ENCODE data around the gene PBX3. TPM values are rescaled to one million over a fixed set of nuclear protein-coding genes. Genes with fewer than 3 reads are reported as not detected.

The PBX3 gene
- total RNA-seq, 2 donors from 2014 or later = 71.1 to 91.5 TPM

DNA sequence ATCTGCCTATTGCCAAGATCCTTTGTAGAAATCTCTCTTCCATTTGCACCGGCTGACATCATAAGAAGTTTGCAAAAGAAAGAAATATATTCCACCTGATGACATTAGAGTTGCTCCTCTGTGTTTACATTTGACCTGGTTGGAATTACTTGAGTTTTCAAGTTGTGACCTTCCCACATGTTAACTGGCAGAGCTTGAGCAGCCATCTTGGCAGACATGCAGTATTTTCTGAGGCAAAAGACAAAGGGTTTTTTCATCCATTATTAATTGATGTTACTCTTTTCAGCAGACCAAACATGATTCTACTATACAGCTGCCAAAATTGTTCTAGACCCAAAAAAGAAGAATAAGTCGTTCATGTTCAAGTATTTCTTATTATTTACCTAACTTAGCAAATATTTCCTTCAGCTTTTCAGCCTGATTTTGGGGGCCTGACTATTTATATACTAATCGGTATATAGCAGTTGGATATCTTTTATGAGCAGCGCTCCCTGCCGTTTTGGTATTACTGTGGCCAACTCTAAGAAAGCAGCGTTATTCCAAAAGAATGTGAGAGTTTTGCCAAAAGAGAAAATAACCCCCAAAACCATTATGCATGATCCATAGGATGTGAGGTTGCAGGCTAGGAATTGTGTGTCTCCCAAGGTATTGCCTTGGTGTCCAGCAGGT is 212.9 kb downstream of the PBX3 start:
- no peaks in the 10 kb centered on the region for H3K9me3 ChIP-seq
- no peaks in the 10 kb centered on the region for H3K27me3 ChIP-seq
- no peak overlapping the region for H3K27ac ChIP-seq
- TF ChIP-seq, protein P1, sequence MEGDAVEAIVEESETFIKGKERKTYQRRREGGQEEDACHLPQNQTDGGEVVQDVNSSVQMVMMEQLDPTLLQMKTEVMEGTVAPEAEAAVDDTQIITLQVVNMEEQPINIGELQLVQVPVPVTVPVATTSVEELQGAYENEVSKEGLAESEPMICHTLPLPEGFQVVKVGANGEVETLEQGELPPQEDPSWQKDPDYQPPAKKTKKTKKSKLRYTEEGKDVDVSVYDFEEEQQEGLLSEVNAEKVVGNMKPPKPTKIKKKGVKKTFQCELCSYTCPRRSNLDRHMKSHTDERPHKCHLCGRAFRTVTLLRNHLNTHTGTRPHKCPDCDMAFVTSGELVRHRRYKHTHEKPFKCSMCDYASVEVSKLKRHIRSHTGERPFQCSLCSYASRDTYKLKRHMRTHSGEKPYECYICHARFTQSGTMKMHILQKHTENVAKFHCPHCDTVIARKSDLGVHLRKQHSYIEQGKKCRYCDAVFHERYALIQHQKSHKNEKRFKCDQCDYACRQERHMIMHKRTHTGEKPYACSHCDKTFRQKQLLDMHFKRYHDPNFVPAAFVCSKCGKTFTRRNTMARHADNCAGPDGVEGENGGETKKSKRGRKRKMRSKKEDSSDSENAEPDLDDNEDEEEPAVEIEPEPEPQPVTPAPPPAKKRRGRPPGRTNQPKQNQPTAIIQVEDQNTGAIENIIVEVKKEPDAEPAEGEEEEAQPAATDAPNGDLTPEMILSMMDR (IDR thresholded peaks at IDR 0.05) = no peak
- DNase-seq (ENCODE audit: low spot score) = no peak
- H3K4me1 ChIP-seq = no peaks in the 10 kb centered on the region
- no peak overlapping the region for H3K4me3 ChIP-seq
- peaks cover 19% of the 10 kb centered on the region for H3K36me3 ChIP-seq

DNA sequence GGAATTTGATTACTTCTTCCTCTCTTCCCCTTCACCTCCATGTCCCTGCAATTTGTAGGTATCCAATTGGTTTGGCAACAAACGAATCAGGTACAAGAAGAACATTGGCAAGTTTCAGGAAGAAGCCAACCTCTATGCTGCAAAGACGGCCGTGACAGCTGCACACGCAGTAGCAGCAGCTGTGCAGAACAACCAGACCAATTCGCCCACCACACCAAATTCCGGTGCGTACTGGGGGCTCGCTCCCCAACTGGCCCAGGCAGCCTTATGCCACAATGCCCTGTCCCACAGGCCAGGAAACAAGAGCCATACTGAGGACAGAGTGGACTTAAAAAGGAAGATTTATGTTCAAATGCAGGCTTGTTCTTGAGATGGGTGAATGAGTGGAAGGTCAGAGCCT is 213.5 kb downstream of the PBX3 start:
- Histone ChIP-seq H3K27me3 (no peaks in the 10 kb centered on the region), H3K4me1 (no peaks in the 10 kb centered on the region), H3K36me3 (peaks cover 25% of the 10 kb centered on the region), H3K27ac (no peak overlapping the region), H3K9me3 (no peaks in the 10 kb centered on the region), H3K4me3 (no peak overlapping the region)
- TF ChIP-seq, protein P1 (IDR thresholded peaks at IDR 0.05) = no peak
- DNase-seq (ENCODE audit: low spot score) = no peak

DNA sequence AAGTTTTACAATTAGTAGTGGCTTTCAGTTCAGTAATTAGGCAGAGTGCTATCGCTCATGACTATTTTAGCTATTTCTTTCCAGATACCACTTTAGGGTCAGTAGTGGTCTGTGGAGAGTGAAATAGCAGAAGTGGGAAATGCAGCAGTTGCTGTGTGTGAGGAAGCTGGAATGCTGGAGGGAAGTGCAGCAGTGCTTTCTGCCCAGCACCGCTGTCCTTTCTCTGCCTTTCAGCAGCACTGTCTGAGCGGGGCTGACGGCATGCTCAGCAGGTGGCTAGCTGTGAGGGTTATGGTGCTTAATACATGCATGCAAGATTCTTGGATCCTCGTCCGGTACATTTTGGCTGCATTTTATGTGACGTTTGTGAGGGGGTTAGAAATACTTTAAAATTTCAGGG is 213.9 kb downstream of the PBX3 start:
- Histone ChIP-seq H3K36me3 (peaks cover 29% of the 10 kb centered on the region), H3K4me3 (no peak overlapping the region), H3K27ac (no peak overlapping the region), H3K4me1 (no peaks in the 10 kb centered on the region), H3K9me3 (no peaks in the 10 kb centered on the region), H3K27me3 (no peaks in the 10 kb centered on the region)
- no peak for DNase-seq (ENCODE audit: low spot score)
- TF ChIP-seq, protein P1 (IDR thresholded peaks at IDR 0.05) = no peak

DNA sequence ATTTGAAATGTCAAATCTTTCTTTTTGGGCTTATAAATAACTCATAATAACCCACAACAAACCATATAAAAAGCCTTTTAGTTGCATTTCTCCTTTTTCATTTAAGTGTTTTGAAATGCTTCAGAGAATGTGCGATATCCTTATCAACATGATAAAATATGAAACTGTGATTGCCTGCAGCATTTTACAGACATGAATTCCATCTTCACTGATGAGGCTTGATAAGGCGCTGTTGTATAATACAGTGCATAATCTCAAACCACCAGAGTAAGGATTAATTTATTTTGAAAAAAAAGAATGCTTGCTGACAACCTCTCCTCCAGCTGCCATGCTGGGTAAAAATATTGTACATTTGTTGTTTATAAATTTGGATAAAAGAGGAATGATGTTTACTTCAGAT is 216.8 kb downstream of the PBX3 start:
- TF ChIP-seq, protein P1 (IDR thresholded peaks at IDR 0.05) = no peak
- H3K36me3 ChIP-seq = peaks cover 31% of the 10 kb centered on the region
- H3K4me3 ChIP-seq = no peak overlapping the region
- no peak for DNase-seq (ENCODE audit: low spot score)
- H3K27me3 ChIP-seq = no peaks in the 10 kb centered on the region
- H3K4me1 ChIP-seq = no peaks in the 10 kb centered on the region
- no peak overlapping the region for H3K27ac ChIP-seq
- H3K9me3 ChIP-seq = no peaks in the 10 kb centered on the region

DNA sequence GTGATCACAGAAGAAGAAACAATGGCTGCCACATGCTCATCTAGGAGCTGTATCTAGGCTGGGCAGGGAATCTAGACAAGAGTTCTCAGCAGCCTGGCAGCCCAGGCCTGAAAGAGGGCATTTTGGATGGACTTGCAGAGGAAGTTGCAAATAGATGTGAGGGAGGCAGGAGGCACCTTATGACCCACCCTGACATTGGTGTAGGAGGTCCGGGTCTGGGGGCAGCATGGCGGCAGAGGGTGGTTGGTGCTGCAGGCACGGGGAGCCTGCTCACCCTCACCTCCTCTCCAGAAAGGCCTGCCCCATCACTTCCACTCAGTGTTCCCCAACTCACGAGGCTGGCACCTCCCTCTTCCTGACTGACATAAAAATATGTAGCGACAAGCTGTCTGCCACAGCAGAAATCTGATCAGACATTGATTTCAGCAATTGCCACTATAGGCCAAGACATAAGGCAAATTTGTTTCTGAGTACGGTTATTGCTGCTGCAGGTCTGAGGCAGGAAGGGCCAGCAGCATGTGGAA is 217.6 kb downstream of the PBX3 start:
- no peaks in the 10 kb centered on the region for H3K4me1 ChIP-seq
- peaks cover 31% of the 10 kb centered on the region for H3K36me3 ChIP-seq
- TF ChIP-seq, protein P1 (IDR thresholded peaks at IDR 0.05) = no peak
- H3K27me3 ChIP-seq = no peaks in the 10 kb centered on the region
- DNase-seq (ENCODE audit: low spot score) = no peak
- no peaks in the 10 kb centered on the region for H3K9me3 ChIP-seq
- H3K4me3 ChIP-seq = no peak overlapping the region
- no peak overlapping the region for H3K27ac ChIP-seq

DNA sequence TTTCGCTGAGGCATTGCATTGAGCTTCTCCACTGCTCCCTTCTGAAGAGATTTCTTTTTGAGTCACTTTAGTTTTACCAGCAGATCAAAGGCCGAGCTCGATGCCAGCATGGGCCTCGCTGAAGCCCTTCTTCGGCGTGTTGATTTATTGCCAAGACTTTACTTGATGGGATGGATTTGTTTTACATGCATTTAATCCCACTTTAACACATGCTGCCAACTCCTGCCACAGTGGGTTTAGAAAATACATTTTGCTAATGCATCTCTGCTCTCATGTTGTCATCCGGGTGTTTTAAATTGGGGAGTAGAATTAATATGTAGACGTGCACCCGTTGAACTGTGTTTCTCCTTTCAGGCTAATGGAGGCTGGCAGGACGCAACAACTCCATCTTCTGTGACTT is 218.3 kb downstream of the PBX3 start:
- Histone ChIP-seq H3K27me3 (no peaks in the 10 kb centered on the region), H3K9me3 (no peaks in the 10 kb centered on the region), H3K36me3 (peaks cover 31% of the 10 kb centered on the region), H3K4me1 (no peaks in the 10 kb centered on the region), H3K4me3 (no peak overlapping the region), H3K27ac (no peak overlapping the region)
- no peak for DNase-seq (ENCODE audit: low spot score)
- TF ChIP-seq, protein P1 (IDR thresholded peaks at IDR 0.05) = no peak
